Heart left ventricle (tissue), 16 donors: Measurements from ENCODE around the gene PLCL1. TPM values are rescaled to one million over a fixed set of nuclear protein-coding genes. Genes with fewer than 3 reads are reported as not detected.

Experiments
- ATAC-seq, 4 donors: fragments of 200-7000 bp; cut with Tn5 transposase; one replicate each; pipeline ENCODE4 v1.9.1; 2020 to 2022; ENCODE audit warnings: moderate library complexity in 4 of 4, mild to moderate bottlenecking in 3 of 4, moderate number of reproducible peaks in 1 of 4
- DNase-seq, 5 donors: peaks; one replicate each; pipeline ENCODE4 v3.0.0-alpha.2; 2020
- H3K27ac ChIP-seq, 12 donors: fragments of 200-600 bp; sonication (generic) in 4 of 12; one replicate each; pipeline versions ENCODE4 v1.5.0 to v1.8.0; 2016 to 2022; ENCODE audit warnings: mild to moderate bottlenecking in 2 of 12
- H3K27me3 ChIP-seq, 9 donors: fragments of 200-600 bp; sonication (generic) in 2 of 9; one replicate each; pipeline versions ENCODE4 v1.5.1 to v1.8.0; 2016 to 2022; ENCODE audit warnings: mild to moderate bottlenecking in 3 of 9
- H3K36me3 ChIP-seq, 9 donors: fragments of 200-600 bp; sonication (generic) in 2 of 9; one replicate each; pipeline versions ENCODE4 v1.5.0 to v1.8.0; 2018 to 2022; ENCODE audit warnings: mild to moderate bottlenecking in 2 of 9
- H3K4me1 ChIP-seq, 12 donors: fragments of 200-600 bp; sonication (generic) in 4 of 12; one replicate each; pipeline versions ENCODE4 v1.5.0 to v1.8.0; 2016 to 2022; ENCODE audit warnings: mild to moderate bottlenecking in 3 of 12
- H3K4me3 ChIP-seq, 12 donors: fragments of 200-600 bp; sonication (generic) in 4 of 12; one replicate each; pipeline versions ENCODE4 v1.5.0 to v1.8.0; 2017 to 2022; ENCODE audit warnings: mild to moderate bottlenecking in 9 of 12, moderate library complexity in 4 of 12
- H3K9me3 ChIP-seq, 12 donors: fragments of 200-600 bp; sonication (generic) in 4 of 12; one replicate each; pipeline versions ENCODE4 v1.5.0 to v1.8.0; 2016 to 2022; ENCODE audit warnings: mild to moderate bottlenecking in 1 of 12
- CTCF ChIP-seq, 12 donors: fragments of 200-600 bp; sonication (generic) in 4 of 12; IDR thresholded peaks; one replicate each; pipeline versions ENCODE4 v1.5.0 to v1.8.0; 2018 to 2022; ENCODE audit warnings: antibody characterized with exemption in 12 of 12, mild to moderate bottlenecking in 5 of 12
- POLR2A ChIP-seq, 2 donors: fragments of 450-650 bp; IDR thresholded peaks; one replicate each; pipeline ENCODE4 v1.6.1; 2017; ENCODE audit warnings: antibody characterized with exemption in 2 of 2, mild to moderate bottlenecking in 2 of 2, moderate library complexity in 2 of 2
- WGBS, 4 donors: extraction: QIAGEN DNeasy Blood & Tissue Kit in 2 of 4; methylation state at CpG; one replicate each; pipeline versions ENCODE4 v1.1.5 to v1.1.7; 2013 to 2018; 5-methylcytosine and 5-hydroxymethylcytosine counted together
- intact Hi-C, 10 donors: fragments of 100-400 bp; cut with DNase I; formaldehyde crosslinking; loops; one replicate each; pipeline versions ENCODE4 v1.11.1 to v1.14.2; 2022
- polyA plus RNA-seq, 2 donors: library from polyadenylated mRNA; stranded (reverse); fragments of 200-250 nt; gene quantifications; one replicate each; pipeline ENCODE4 v1.2.3, GENCODE V29; 2013
- total RNA-seq, 9 donors: library from RNA; depleted of rRNA in 2 of 9; stranded (reverse); fragments of >200 nt in 2 of 9; fragmentation: NEBNext Ultra II Directional in 3 of 9; extraction: Animal tissue kit (Norgen Biotek cat#: 25700) in 3 of 9; gene quantifications; one replicate each; pipeline versions ENCODE4 v1.1.0 to v1.2.4, GENCODE V29; 2016 to 2023
- donor health status: ischemic (EF 13 %, LVEDD 7.1; RV severe dilation, severe dysfunction).
- donor health status: healthy with polysubstance abuse.
- donor health status: DM: no; HTN: yes; CAD: no.
- donor health status: DM: no; HTN: no; CAD: no.
- donor health status: ischemic (EF 25% LVEDD 6.9; RV normal size, moderate dysfunction).
- donor health status: ischemic (EF 25% LVEDD 5.7; RV mildly dilated, moderate dysfunction).
- donor health status: healthy.
- donor health status: DM: yes; HTN: yes; CAD: no.
- donor health status: ischemic (EF 35%, LVEDD 5.7; RV mildly dilated, moderate dysfunction).
- donor health status: nonischemic (EF 11% LVEDD 7.7; RV severe dilation, severe dysfunction).
- donor health status: DM: yes; HTN: yes; CAD: no.
- donor health status: PGD.
- donor health status: ischemic (EF 29% LVEDD 5.4; RV normal size, mild dysfunction).
- donor health status: nonischemic (EF 23%, LVEDD 6.1; RV moderate dilation, normal function).

The PLCL1 gene
- total and polyA plus RNA-seq, 11 donors = 22.0 to 126 (median 90.4) TPM

DNA sequence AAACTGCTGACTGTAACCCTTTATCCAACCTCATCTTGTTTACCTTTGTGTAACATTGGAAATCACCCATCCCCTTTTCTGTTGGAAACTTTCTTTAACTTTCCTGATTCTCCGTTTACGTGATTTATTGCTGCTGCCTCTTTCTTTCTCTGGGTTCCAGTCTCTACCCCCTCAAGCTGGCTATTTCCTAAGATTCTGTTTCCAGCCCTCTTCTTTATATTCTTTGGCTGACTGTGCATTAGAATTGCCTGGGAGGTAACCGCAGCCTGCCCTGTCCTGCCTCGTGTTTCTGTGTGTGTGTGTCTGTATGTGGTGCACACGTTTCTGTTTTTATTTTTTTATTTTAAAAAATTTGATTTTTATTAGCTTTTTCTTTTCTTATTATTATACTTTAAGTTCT is 229.2 kb downstream of the PLCL1 start:
- ATAC-seq (no peak), DNase-seq (no peak)
- Histone ChIP-seq H3K27ac (no peak overlapping the region), H3K9me3 (no peaks in the 10 kb centered on the region), H3K27me3 (no peaks in the 10 kb centered on the region), H3K36me3 (no peaks in the 10 kb centered on the region), H3K4me3 (no peak overlapping the region), H3K4me1 (peaks cover 0 to 44% (median 6%) of the 10 kb centered on the region in 12 donors)
- TF ChIP-seq POLR2A (IDR thresholded peaks at IDR 0.05) (no peak), CTCF (IDR thresholded peaks at IDR 0.05) (no peak)
- intact Hi-C loops = no loop called here
- 93 to 94% (median 93%) methylated on average over 5 of the region's 5 CpGs for WGBS, 4 donors

DNA sequence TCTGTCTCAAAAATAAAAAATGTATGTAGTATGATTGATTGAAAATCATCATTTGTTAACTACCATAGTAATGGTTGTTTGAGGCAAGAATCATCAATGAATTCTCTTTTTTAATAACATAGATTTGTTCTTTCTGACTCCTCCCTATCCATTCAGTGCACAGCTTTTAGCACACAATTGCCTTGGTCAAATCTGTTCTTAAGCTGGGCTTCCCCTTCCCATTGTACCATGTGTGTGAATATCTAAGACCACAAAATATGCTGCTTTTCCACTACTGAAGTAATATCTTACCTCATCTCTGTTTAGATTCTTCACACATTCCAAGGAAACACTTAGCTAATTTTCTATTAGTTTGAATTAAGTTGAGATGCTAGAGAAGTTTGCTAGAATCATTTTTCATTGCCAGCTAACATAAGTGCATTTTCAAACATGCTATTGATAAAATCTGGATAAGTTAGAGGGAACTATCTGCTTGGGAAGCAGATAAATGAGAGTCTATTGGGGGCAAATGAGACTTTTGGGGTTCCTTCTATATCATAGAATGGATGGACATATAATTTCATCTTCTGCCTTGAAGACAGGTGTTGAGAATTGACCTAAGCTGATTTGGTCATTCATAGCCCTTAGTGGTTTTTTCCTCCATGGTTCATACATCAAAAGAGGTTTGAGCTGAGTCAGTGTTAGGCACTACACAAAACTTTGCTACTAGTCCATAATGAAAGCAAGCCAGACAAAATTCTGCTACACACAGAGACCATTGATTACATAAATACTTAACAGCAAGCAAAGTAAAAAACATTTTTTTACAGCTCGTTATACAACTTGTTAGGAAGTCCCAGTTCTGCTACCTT is 231.9 kb downstream of the PLCL1 start:
- ATAC-seq = no peak
- no peak overlapping the region for H3K4me3 ChIP-seq
- no peaks in the 10 kb centered on the region for H3K36me3 ChIP-seq
- H3K4me1 ChIP-seq = peaks cover 0 to 28% (median 1%) of the 10 kb centered on the region in 12 donors
- H3K27ac ChIP-seq = no peak overlapping the region
- no peak for DNase-seq
- H3K27me3 ChIP-seq = no peaks in the 10 kb centered on the region
- intact Hi-C loops = no loop called here
- TF ChIP-seq POLR2A (IDR thresholded peaks at IDR 0.05) = no peak
- TF ChIP-seq CTCF (IDR thresholded peaks at IDR 0.05) = no peak
- H3K9me3 ChIP-seq = no peaks in the 10 kb centered on the region
- 0 to 95% (median 26%) methylated on average over 1 of the region's 1 CpG for WGBS, 4 donors

DNA sequence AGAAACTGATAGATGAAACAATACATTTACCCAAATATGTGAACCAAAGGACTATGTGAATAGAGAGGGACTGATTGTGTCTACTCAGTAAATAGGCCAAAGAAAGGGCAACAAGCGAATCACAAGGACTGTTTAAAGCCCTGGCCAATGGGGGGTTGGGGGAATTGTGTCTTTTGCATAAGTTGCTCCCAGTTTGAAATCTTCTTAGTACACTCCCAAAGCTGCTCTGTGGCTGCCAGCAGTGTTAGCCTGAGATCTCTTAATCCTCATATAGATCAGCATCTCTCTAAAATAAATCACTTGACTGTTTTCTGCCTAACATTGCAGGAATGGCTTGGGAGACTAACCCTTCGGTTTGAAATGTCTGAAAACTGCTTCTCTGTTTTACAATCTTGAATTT is 236.4 kb downstream of the PLCL1 start:
- intact Hi-C loops = no loop called here
- 81 to 92% (median 85%) methylated on average over 2 of the region's 2 CpGs for WGBS, 4 donors
- DNase-seq (no peak), ATAC-seq (no peak)
- Histone ChIP-seq H3K27me3 (no peaks in the 10 kb centered on the region), H3K4me1 (peaks cover 0 to 14% (median 0%) of the 10 kb centered on the region in 12 donors), H3K36me3 (no peaks in the 10 kb centered on the region), H3K27ac (no peak overlapping the region), H3K4me3 (no peak overlapping the region), H3K9me3 (no peaks in the 10 kb centered on the region)
- TF ChIP-seq CTCF (IDR thresholded peaks at IDR 0.05) (no peak), POLR2A (IDR thresholded peaks at IDR 0.05) (no peak)

GRCh38 chr2:198042189-198042588 is 237.8 kb downstream of the PLCL1 start:
- ATAC-seq (no peak), DNase-seq (no peak)
- 0 to 88% (median 18%) methylated on average over 1 of the region's 1 CpG for WGBS, 4 donors
- TF ChIP-seq POLR2A (IDR thresholded peaks at IDR 0.05) (no peak), CTCF (IDR thresholded peaks at IDR 0.05) (no peak)
- Histone ChIP-seq H3K27ac (no peak overlapping the region), H3K27me3 (no peaks in the 10 kb centered on the region), H3K9me3 (no peaks in the 10 kb centered on the region), H3K4me3 (no peak overlapping the region), H3K4me1 (peaks cover 0 to 13% (median 0%) of the 10 kb centered on the region in 12 donors), H3K36me3 (no peaks in the 10 kb centered on the region)
- intact Hi-C loops = no loop called here
